GM12865 (cell line): Measurements from ENCODE around the gene CAPNS1.
"Not testable (repeated sequence)": the region's sequence is repeated elsewhere in the genome, so short reads cannot be mapped to it uniquely, and the experiment has no call there.

Experiments
- DNase-seq: peaks from one replicate; pipeline ENCODE4 v3.0.0; 2010; ENCODE audit warnings: low read depth
- H3K4me3 ChIP-seq: 2 replicates; pipeline ENCODE4 v1.5.1; 2011; ENCODE audit warnings: mild to moderate bottlenecking, low read depth, low read length, control low read depth
- TF ChIP-seq, protein P1 (sequence below): IDR thresholded peaks from 2 replicates; pipeline ENCODE4 v1.5.1; 2011; ENCODE audit warnings: low read length, control low read depth, low read depth, inconsistent platforms; ENCODE audit not compliant: insufficient read depth; ENCODE audit errors: missing control alignments

The CAPNS1 gene

DNA sequence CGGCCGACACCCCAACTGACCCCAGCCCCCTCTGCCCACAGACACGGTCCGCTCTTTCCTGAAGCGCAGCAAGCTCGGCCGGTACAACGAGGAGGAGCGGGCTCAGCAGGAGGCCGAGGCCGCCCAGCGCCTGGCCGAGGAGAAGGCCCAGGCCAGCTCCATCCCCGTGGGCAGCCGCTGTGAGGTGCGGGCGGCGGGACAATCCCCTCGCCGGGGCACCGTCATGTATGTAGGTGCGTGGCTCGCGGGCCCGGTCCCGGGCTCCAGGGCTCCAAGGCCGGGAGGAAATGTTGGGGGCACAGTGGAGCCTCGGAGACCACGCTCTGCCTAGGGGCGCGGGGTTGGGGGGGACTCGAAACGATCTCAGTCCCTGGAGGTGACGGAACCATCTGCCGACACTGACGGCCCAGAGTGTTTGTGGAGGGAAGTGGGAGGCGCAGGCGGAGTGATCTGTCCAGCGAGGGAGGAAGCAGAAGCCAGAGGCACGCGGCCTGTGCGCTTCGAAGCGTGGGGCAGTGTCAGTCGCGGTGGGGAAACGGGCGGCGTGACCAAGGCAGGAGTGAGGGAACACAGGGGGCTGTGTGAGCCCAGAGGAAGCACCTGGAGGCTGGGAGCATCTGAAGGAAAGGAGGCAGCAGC is 18.3 kb upstream of the CAPNS1 start:
- TF ChIP-seq, protein P1, sequence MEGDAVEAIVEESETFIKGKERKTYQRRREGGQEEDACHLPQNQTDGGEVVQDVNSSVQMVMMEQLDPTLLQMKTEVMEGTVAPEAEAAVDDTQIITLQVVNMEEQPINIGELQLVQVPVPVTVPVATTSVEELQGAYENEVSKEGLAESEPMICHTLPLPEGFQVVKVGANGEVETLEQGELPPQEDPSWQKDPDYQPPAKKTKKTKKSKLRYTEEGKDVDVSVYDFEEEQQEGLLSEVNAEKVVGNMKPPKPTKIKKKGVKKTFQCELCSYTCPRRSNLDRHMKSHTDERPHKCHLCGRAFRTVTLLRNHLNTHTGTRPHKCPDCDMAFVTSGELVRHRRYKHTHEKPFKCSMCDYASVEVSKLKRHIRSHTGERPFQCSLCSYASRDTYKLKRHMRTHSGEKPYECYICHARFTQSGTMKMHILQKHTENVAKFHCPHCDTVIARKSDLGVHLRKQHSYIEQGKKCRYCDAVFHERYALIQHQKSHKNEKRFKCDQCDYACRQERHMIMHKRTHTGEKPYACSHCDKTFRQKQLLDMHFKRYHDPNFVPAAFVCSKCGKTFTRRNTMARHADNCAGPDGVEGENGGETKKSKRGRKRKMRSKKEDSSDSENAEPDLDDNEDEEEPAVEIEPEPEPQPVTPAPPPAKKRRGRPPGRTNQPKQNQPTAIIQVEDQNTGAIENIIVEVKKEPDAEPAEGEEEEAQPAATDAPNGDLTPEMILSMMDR = no peak
- no peak overlapping the region for H3K4me3 ChIP-seq
- DNase-seq = no peak

DNA sequence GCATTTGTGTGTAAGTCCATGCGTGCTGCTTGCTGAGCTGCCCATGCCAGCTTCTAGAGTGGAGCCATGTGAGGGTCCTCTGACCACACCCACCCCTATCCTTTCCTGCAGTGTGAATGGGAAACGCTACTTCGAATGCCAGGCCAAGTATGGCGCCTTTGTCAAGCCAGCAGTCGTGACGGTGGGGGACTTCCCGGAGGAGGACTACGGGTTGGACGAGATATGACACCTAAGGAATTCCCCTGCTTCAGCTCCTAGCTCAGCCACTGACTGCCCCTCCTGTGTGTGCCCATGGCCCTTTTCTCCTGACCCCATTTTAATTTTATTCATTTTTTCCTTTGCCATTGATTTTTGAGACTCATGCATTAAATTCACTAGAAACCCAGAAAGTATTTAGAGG is 14.3 kb upstream of the CAPNS1 start:
- H3K4me3 ChIP-seq = no peak overlapping the region
- DNase-seq = peak; percentile 68
- TF ChIP-seq, protein P1 = no peak

DNA sequence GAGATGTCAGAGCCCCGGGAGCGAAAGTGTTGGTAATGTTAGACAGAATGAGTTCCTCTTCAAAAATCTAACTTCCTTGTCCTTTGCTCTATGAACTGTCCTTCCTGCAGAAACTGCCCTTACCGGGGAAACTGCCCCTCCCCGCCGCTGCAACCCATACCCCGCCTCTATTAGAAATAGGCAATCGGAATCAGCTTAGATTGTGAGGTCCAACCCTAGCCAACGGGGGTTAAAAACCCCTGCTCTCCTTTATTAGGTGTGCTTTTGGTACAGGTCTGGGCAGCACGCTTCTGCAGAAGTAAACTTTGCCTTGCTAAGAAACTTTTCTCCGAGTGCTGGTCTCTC is 11.5 kb upstream of the CAPNS1 start:
- H3K4me3 ChIP-seq = peak overlapping the region; percentile 77
- DNase-seq = peak; percentile 53
- TF ChIP-seq, protein P1 = no peak

DNA sequence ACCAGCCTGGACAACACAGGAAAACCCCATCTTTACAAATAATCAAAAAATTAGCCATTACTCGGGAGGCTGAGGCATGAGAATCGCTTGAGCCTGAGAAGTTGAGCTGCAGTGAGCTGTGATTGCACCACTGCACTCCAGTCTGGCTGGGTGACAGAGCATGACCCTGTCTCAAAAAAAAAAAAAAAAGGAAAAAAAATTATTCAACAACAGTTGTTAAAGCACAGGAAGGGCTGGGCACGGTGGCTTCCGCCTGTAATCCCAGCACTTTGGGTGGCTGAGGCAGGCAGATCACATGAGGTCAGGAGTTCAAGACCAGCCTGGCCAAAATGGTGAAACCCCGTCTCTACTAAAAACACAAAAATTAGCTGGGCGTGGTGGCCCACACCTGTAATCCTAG is 8.6 kb upstream of the CAPNS1 start:
- DNase-seq = peak; percentile 35
- not testable (repeated sequence) for H3K4me3 ChIP-seq

DNA sequence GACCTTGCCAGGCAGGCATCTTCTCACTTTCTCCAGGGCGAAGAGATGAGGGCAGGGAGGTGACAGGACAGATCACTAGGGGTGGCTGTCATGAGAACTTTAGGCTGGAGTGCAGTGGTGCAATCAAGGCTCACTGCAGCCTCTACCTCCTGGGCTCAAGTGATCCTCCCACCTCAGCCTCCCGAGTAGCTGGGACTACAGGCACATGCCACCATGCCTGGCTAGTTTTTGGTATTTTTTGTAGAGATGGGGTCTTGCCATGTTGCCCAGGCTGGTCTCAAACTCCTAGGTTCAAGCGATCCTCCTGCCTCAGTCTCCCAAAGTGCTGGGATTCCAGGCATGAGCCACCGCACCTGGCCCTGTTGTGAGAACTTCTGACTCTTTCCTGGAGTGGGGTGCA is 5.0 kb upstream of the CAPNS1 start:
- DNase-seq, H3K4me3 ChIP-seq: not testable (repeated sequence)

DNA sequence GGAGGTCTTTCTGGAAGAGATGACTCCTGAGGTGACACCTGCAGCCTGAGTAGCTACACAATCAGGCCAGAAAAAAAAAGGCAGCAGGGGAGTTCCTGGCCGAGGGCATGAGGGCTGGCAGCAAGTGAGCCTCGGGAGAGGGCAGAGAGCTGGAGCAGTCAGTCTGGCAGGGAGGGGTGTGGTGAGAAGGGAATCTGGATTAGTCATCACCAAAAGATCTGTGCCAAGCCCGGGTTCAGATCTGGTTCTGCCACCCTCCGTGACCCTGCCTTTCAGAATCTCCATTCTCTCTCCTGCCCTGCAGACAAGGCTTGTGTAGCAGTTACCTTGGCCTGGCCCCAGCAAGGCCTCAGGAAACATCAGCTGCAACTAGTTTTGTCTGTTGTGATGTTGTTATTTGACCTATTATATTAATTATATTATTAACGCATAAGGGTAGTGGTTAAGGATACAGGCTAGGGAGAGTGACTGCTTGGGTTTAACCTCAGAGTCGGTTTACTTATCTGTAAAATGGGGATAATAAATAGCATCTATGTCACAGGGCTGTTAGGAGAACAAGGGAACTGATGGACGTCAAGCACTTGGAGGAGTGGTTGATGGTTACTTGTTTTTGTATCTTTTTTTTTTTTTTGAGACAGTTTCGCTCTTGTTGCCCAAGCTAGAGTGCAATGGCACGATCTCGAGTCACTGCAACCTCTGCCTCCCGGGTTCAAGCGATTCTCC is 2.7 kb upstream of the CAPNS1 start:
- DNase-seq = no peak
- H3K4me3 ChIP-seq = no peak overlapping the region
- TF ChIP-seq, protein P1 = no peak

DNA sequence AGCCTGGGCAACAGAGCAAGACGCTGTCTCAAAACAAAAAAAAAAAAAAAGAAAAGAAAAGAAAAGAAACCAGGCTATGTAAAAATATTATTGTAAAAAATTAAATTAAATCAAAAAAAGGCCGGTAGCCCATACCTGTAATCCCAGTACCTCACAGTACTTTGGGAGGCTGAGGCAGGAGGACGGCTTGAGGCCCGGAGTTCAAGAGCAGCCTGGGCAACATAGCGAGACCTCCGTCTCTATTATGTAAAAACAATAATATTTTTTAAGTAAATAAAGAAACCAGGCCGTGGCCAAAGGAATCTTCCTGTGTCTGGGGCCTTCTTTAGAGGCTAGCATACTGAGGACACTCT is 770 bp upstream of the CAPNS1 start:
- TF ChIP-seq, protein P1 = no peak
- H3K4me3 ChIP-seq = peak overlapping the region; percentile 100
- DNase-seq = no peak

DNA sequence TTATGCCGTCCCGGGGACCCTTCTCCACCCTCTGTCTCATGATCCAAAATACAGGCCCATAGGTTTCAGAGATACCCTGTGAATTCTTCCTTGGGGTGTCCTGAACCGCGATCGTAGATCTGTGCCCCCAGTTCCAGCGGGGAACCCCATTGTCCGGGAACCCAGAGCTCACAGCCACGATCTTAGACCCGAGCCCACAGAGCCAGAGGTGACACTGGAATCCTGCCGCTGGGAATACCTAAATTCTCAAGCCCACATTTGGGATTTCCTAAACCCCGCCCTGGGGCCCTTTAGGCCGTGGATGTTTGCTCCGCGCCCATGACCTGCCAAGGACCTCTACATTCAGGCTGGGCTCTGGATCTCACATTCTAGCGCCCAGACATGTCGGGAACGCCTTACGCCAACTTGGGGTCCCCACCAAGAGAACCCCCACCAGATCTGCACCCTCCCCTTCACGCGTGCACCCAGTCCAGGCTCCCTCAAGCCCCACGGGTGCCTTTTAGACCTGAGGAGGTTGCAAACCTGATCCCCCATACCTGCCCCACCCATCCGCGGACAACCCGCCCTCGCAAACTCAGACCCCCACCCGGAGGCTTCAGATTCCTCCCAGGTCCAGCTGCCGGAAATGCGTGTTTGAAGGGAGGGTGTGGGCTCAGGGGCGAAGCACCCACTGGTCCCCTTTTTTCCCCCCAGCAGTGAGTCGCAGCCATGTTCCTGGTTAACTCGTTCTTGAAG is 605 bp downstream of the CAPNS1 start:
- peak; percentile 79 for DNase-seq
- TF ChIP-seq, protein P1 = no peak
- peak overlapping the region; percentile 100 for H3K4me3 ChIP-seq
